GM12875 (cell line): ENCODE data around the gene FBXO15.

Experiments
- H3K4me3 ChIP-seq: one replicate; pipeline ENCODE4 v1.5.1; 2011; ENCODE audit warnings: low read depth, low read length, control low read depth
- CTCF ChIP-seq: IDR thresholded peaks from 2 replicates; pipeline ENCODE4 v1.5.1; 2011; ENCODE audit warnings: low read depth, mild to moderate bottlenecking, control low read depth, inconsistent platforms, low read length, moderate library complexity, borderline replicate concordance; ENCODE audit not compliant: insufficient read depth

FBXO15 gene

GRCh38 chr18:74066018-74066417 is 81.6 kb downstream of the FBXO15 start:
- no peak for TF ChIP-seq CTCF
- no peak overlapping the region for H3K4me3 ChIP-seq

- H3K4me3 ChIP-seq, result no peak overlapping the region
- no peak for TF ChIP-seq CTCF
These were observed 82.3 kb downstream of the FBXO15 start for GRCh38 chr18:74065366-74065765.

GRCh38 chr18:74064510-74064909 is 83.1 kb downstream of the FBXO15 start:
- TF ChIP-seq CTCF, result no peak
- no peak overlapping the region for H3K4me3 ChIP-seq

GRCh38 chr18:74063557-74063956 is 84.1 kb downstream of the FBXO15 start:
- TF ChIP-seq CTCF, result no peak
- H3K4me3 ChIP-seq, result no peak overlapping the region

- no peak overlapping the region for H3K4me3 ChIP-seq
- TF ChIP-seq CTCF, result peak; percentile 18; the same call in 1 of the 2 replicates
These were observed 84.6 kb downstream of the FBXO15 start for GRCh38 chr18:74063023-74063422.

- H3K4me3 ChIP-seq, result no peak overlapping the region
- no peak for TF ChIP-seq CTCF
These were observed 85.6 kb downstream of the FBXO15 start for GRCh38 chr18:74062037-74062436.

GRCh38 chr18:74060579-74060978 is 87.1 kb downstream of the FBXO15 start:
- TF ChIP-seq CTCF, result no peak
- no peak overlapping the region for H3K4me3 ChIP-seq
